ENCODE measurements around the gene USE1.

- TF ChIP-seq, protein P1, sequence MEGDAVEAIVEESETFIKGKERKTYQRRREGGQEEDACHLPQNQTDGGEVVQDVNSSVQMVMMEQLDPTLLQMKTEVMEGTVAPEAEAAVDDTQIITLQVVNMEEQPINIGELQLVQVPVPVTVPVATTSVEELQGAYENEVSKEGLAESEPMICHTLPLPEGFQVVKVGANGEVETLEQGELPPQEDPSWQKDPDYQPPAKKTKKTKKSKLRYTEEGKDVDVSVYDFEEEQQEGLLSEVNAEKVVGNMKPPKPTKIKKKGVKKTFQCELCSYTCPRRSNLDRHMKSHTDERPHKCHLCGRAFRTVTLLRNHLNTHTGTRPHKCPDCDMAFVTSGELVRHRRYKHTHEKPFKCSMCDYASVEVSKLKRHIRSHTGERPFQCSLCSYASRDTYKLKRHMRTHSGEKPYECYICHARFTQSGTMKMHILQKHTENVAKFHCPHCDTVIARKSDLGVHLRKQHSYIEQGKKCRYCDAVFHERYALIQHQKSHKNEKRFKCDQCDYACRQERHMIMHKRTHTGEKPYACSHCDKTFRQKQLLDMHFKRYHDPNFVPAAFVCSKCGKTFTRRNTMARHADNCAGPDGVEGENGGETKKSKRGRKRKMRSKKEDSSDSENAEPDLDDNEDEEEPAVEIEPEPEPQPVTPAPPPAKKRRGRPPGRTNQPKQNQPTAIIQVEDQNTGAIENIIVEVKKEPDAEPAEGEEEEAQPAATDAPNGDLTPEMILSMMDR (conservative IDR thresholded peaks at IDR 0.05; ENCODE audit: low read depth, low read length): no peak
- TF ChIP-seq RCOR1 (IDR thresholded peaks at IDR 0.05; ENCODE audit: insufficient replicate concordance, low read length) (no peak), CEBPB (IDR thresholded peaks at IDR 0.05; ENCODE audit: low read depth, low read length) (no peak), CHD1 (IDR thresholded peaks at IDR 0.05; ENCODE audit: low read depth, low read length) (no peak), POLR2A (IDR thresholded peaks at IDR 0.05; ENCODE audit: low read depth, low read length) (no peak), MAFK (IDR thresholded peaks at IDR 0.05; ENCODE audit: low read depth, low read length) (no peak), NFE2L2 (IDR thresholded peaks at IDR 0.05; ENCODE audit: low read depth, low read length) (no peak), RFX5 (IDR thresholded peaks at IDR 0.05; ENCODE audit: low read depth, low read length) (no peak), MAZ (IDR thresholded peaks at IDR 0.05; ENCODE audit: borderline replicate concordance, low read depth, low read length) (no peak), MXI1 (IDR thresholded peaks at IDR 0.05; ENCODE audit: borderline replicate concordance, low read depth, low read length) (no peak), BHLHE40 (IDR thresholded peaks at IDR 0.05; ENCODE audit: low read depth, low read length) (no peak), SMC3 (IDR thresholded peaks at IDR 0.05; ENCODE audit: low read depth, low read length) (no peak)
- TF ChIP-seq, protein P2, sequence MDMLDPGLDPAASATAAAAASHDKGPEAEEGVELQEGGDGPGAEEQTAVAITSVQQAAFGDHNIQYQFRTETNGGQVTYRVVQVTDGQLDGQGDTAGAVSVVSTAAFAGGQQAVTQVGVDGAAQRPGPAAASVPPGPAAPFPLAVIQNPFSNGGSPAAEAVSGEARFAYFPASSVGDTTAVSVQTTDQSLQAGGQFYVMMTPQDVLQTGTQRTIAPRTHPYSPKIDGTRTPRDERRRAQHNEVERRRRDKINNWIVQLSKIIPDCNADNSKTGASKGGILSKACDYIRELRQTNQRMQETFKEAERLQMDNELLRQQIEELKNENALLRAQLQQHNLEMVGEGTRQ (IDR thresholded peaks at IDR 0.05; ENCODE audit: low read depth, low read length): no peak
These were observed 40.0 kb downstream of the USE1 start for GRCh38 chr19:17255150-17255621.

All from IMR-90 (cell line).